HCT116 (cell line): ENCODE measurements around the gene ZNF358. TPM values are rescaled to one million over a fixed set of nuclear protein-coding genes. Genes with fewer than 3 reads are reported as not detected.

ENCODE experiments used
- ATAC-seq: fragments of 200-7000 bp; cut with Tn5 transposase; 2 replicates; pipeline ENCODE4 v1.9.1; 2020; ENCODE audit warnings: mild to moderate bottlenecking, moderate library complexity
- BruUV-seq: library from RNA; stranded (reverse); fragments of 400-500 nt; replicated peaks from 2 replicates; lab custom pipeline; 2021; lab: Mats Ljungman, UMichigan
- CTCF ChIA-PET: fragments of 300-600 bp; sonication (Branson Sonifier 250); formaldehyde crosslinking; loops from one replicate; lab custom pipeline; 2021; ENCODE audit warnings: antibody characterized with exemption; lab: Charles Lee
- POLR2A ChIA-PET: fragments of 300-600, 350-600 bp; sonication (Branson Sonifier 250); formaldehyde crosslinking; loops from one replicate; lab custom pipeline; 2021; ENCODE audit warnings: antibody characterized with exemption; lab: Charles Lee
- RAD21 ChIA-PET, 2 experiments: fragments of 300-600 bp; sonication (Branson Sonifier 250); formaldehyde crosslinking; loops; one replicate each; lab custom pipeline; 2023; ENCODE audit warnings: low total read pairs in 2 of 2; ENCODE audit not compliant: uncharacterized antibody in 2 of 2, unreplicated experiment in 2 of 2, low non-redundant PET in 1 of 2; lab: Charles Lee
- DNase-seq: peaks from one replicate; pipeline ENCODE4 v3.0.0-alpha.2; 2010; ENCODE audit warnings: low read depth, low spot score
- H2AFZ ChIP-seq: fragments of 200-600 bp; shearing (Covaris generic), sonication (generic); 2 replicates; pipeline ENCODE4 v1.6.1; 2017; ENCODE audit warnings: low read depth, mixed run types, mixed read lengths, antibody characterized with exemption, low read length; ENCODE audit not compliant: poor library complexity, severe bottlenecking
- H3K27ac ChIP-seq: 2 replicates; pipeline ENCODE4 v1.5.1; 2012; ENCODE audit warnings: low read depth, low read length
- H3K27me3 ChIP-seq: fragments of 200-600 bp; sonication (generic); 2 replicates; pipeline ENCODE4 v1.6.1; 2016; ENCODE audit warnings: mixed run types, low read length, mixed read lengths; ENCODE audit not compliant: insufficient read depth
- H3K36me3 ChIP-seq, 2 experiments: fragments of 200-500 bp in 1 of 2; fragments of 200-600 bp in 1 of 2; sonication (Bioruptor generic) in 1 of 2; sonication (generic) in 1 of 2; 2 replicates each; pipeline versions ENCODE4 v1.5.1 to v1.6.1; 2014 to 2016; ENCODE audit warnings: low read length in 2 of 2, inconsistent platforms in 1 of 2, mixed read lengths in 1 of 2, mixed run types in 1 of 2; ENCODE audit not compliant: insufficient read depth in 2 of 2, control insufficient read depth in 1 of 2
- H3K4me1 ChIP-seq, 2 experiments: fragments of 200-600 bp in 1 of 2; sonication (generic) in 1 of 2; 2 replicates each; pipeline versions ENCODE4 v1.5.1 to v1.6.1; 2012 to 2017; ENCODE audit warnings: low read length in 2 of 2, inconsistent platforms in 1 of 2, mild to moderate bottlenecking in 1 of 2, mixed read lengths in 1 of 2, mixed run types in 1 of 2, moderate library complexity in 1 of 2; ENCODE audit not compliant: insufficient read depth in 2 of 2, control insufficient read depth in 1 of 2
- H3K4me2 ChIP-seq: fragments of 200-600 bp; sonication (generic); 2 replicates; pipeline ENCODE4 v1.6.1; 2017; ENCODE audit warnings: mixed run types, low read length, mixed read lengths
- H3K4me3 ChIP-seq, 2 experiments: fragments of 200-600 bp in 1 of 2; sonication (generic) in 1 of 2; replicated peaks in 1 of 2; 2 replicates each; pipeline ENCODE4 v1.5.1; 2011 to 2016; ENCODE audit warnings: low read length in 2 of 2, control low read depth in 1 of 2, low read depth in 1 of 2, mild to moderate bottlenecking in 1 of 2, mixed read lengths in 1 of 2, mixed run types in 1 of 2
- H3K79me2 ChIP-seq: fragments of 200-600 bp; sonication (generic); 2 replicates; pipeline ENCODE4 v1.6.1; 2017; ENCODE audit warnings: mild to moderate bottlenecking, mixed run types, low read length, moderate library complexity, mixed read lengths; ENCODE audit not compliant: insufficient read depth
- H3K9ac ChIP-seq: fragments of 200-600 bp; sonication (generic); 2 replicates; pipeline ENCODE4 v1.6.1; 2016; ENCODE audit warnings: low read length, mixed read lengths
- H3K9me2 ChIP-seq: fragments of 200-600 bp; sonication (generic), shearing (Covaris generic); 2 replicates; pipeline ENCODE4 v1.6.1; 2017; ENCODE audit warnings: mixed run types, mild to moderate bottlenecking, moderate library complexity; ENCODE audit not compliant: insufficient read depth
- H3K9me3 ChIP-seq, 2 experiments: fragments of 200-500 bp in 1 of 2; fragments of 200-600 bp in 1 of 2; sonication (Bioruptor generic) in 1 of 2; sonication (generic) in 1 of 2; 2 replicates each; pipeline ENCODE4 v1.6.1; 2014 to 2017; ENCODE audit warnings: low read length in 2 of 2, mixed read lengths in 2 of 2, inconsistent platforms in 1 of 2, low read depth in 1 of 2, mild to moderate bottlenecking in 1 of 2, mixed run types in 1 of 2, moderate library complexity in 1 of 2; ENCODE audit not compliant: control insufficient read depth in 1 of 2, insufficient read depth in 1 of 2
- H4K20me1 ChIP-seq: fragments of 200-600 bp; sonication (generic), shearing (Covaris generic); 2 replicates; pipeline ENCODE4 v1.6.1; 2017; ENCODE audit warnings: mixed run types, mild to moderate bottlenecking, moderate library complexity; ENCODE audit not compliant: insufficient read depth
- CBX3 ChIP-seq: IDR thresholded peaks from 2 replicates; pipeline ENCODE4 v1.6.1; 2012; ENCODE audit warnings: low read depth
- CEBPB ChIP-seq: IDR thresholded peaks from 2 replicates; pipeline ENCODE4 v1.6.1; 2012; ENCODE audit warnings: low read depth
- EGR1 ChIP-seq: IDR thresholded peaks from 2 replicates; pipeline ENCODE4 v1.6.1; 2012; ENCODE audit warnings: low read depth
- ELF1 ChIP-seq: IDR thresholded peaks from 2 replicates; pipeline ENCODE4 v1.6.1; 2012; ENCODE audit warnings: low read depth, borderline replicate concordance
- EZH2phosphoT487 ChIP-seq: fragments of 200-600 bp; IDR thresholded peaks from 2 replicates; pipeline ENCODE4 v1.6.1; 2018; ENCODE audit warnings: antibody characterized with exemption, borderline replicate concordance
- FOSL1 ChIP-seq: IDR thresholded peaks from 2 replicates; pipeline ENCODE4 v1.6.1; 2012; ENCODE audit warnings: low read depth
- JUND ChIP-seq: IDR thresholded peaks from 2 replicates; pipeline ENCODE4 v1.6.1; 2012
- POLR2A ChIP-seq: IDR thresholded peaks from 2 replicates; pipeline ENCODE4 v1.7.0; 2011; ENCODE audit warnings: borderline replicate concordance; ENCODE audit not compliant: insufficient read depth, insufficient read length; ENCODE audit errors: extremely low read depth
- POLR2AphosphoS5 ChIP-seq: IDR thresholded peaks from 2 replicates; pipeline ENCODE4 v1.6.1; 2011; ENCODE audit warnings: mild to moderate bottlenecking, low read depth, low read length, moderate library complexity
- REST ChIP-seq: IDR thresholded peaks from 2 replicates; pipeline ENCODE4 v1.6.1; 2012; ENCODE audit warnings: low read depth
- SIN3A ChIP-seq: IDR thresholded peaks from 2 replicates; pipeline ENCODE4 v1.6.1; 2012; ENCODE audit warnings: low read depth
- SP1 ChIP-seq: IDR thresholded peaks from 2 replicates; pipeline ENCODE4 v1.6.1; 2012; ENCODE audit warnings: low read depth
- SRF ChIP-seq: IDR thresholded peaks from 2 replicates; pipeline ENCODE4 v1.6.1; 2012; ENCODE audit warnings: low read depth
- TCF7L2 ChIP-seq: IDR thresholded peaks from 2 replicates; pipeline ENCODE4 v1.7.0; 2011; ENCODE audit warnings: borderline replicate concordance, inconsistent platforms; ENCODE audit not compliant: insufficient read depth, insufficient read length; ENCODE audit errors: extremely low read depth
- YY1 ChIP-seq: IDR thresholded peaks from 2 replicates; pipeline ENCODE4 v1.6.1; 2011; ENCODE audit warnings: low read length, low read depth, moderate library complexity, mild to moderate bottlenecking; ENCODE audit not compliant: insufficient replicate concordance; ENCODE audit errors: extremely low read depth
- ZFX ChIP-seq: fragments of 450-650 bp; IDR thresholded peaks from 2 replicates; pipeline ENCODE4 v1.6.1; 2017
- ZNF274 ChIP-seq: fragments of 200-500 bp; sonication (Bioruptor generic); IDR thresholded peaks from 2 replicates; pipeline ENCODE4 v1.6.1; 2014; ENCODE audit warnings: mild to moderate bottlenecking, low read depth, low read length, inconsistent platforms
- intact Hi-C: fragments of 100-400 bp; cut with micrococcal nuclease; formaldehyde crosslinking; loops from 2 replicates; pipeline ENCODE4 v1.10.0; 2022
- total RNA-seq: library from RNA; stranded (reverse); gene quantifications from one replicate; pipeline ENCODE4 v1.2.1, GENCODE V29; 2021; ENCODE audit not compliant: unreplicated experiment
- TF ChIP-seq, protein P1 (sequence below), 3 experiments: fragments of 200-600 bp in 1 of 3; sonication (generic) in 1 of 3; IDR thresholded peaks in 2 of 3; conservative IDR thresholded peaks in 1 of 3; 2 replicates each; pipeline ENCODE4 v1.5.1; 2012 to 2017; ENCODE audit warnings: low read depth in 2 of 3, low read length in 2 of 3, antibody characterized with exemption in 1 of 3, borderline replicate concordance in 1 of 3, control low read depth in 1 of 3, mild to moderate bottlenecking in 1 of 3, mixed read lengths in 1 of 3, mixed run types in 1 of 3, moderate library complexity in 1 of 3; ENCODE audit not compliant: insufficient read depth in 1 of 3
- TF ChIP-seq, protein P2 (sequence below): IDR thresholded peaks from 2 replicates; pipeline ENCODE4 v1.6.1; 2011; ENCODE audit warnings: mild to moderate bottlenecking, low read length, moderate library complexity; ENCODE audit not compliant: insufficient replicate concordance; ENCODE audit errors: extremely low read depth
- TF ChIP-seq, protein P3 (sequence below): IDR thresholded peaks from 2 replicates; pipeline ENCODE4 v1.6.1; 2012

ZNF358 gene
- total RNA-seq, 1 experiment from 2014 or later = 20.7 TPM

- no peak overlapping the region for H2AFZ ChIP-seq
- ChIA-PET RAD21 (no interaction called here), POLR2A (interaction anchor here (0.7 kb wide), 1 partner anchor 416 kb away, joined by 4 read pairs; the partner anchor contains the start of gene SNAPC2)
- no TSS peak for BruUV-seq
- no peaks in the 10 kb centered on the region for H3K9me2 ChIP-seq
- no peak overlapping the region for H3K27ac ChIP-seq
- H3K9ac ChIP-seq = no peak overlapping the region
- no peaks in the 10 kb centered on the region for H3K27me3 ChIP-seq
- no peak for DNase-seq
- peaks cover 26 to 48% of the 10 kb centered on the region in 2 experiments for H3K4me1 ChIP-seq
- no peak overlapping the region for H3K4me2 ChIP-seq
- ATAC-seq = no peak
- intact Hi-C loops = no loop called here
- H3K9me3 ChIP-seq = no peaks in the 10 kb centered on the region
- H3K79me2 ChIP-seq = no peaks in the 10 kb centered on the region
- H4K20me1 ChIP-seq = no peaks in the 10 kb centered on the region
- no peak overlapping the region for H3K4me3 ChIP-seq
- no peak for TF ChIP-seq TCF7L2
- no peak for TF ChIP-seq SRF
- no peak for TF ChIP-seq ZFX
- TF ChIP-seq CEBPB = no peak
- TF ChIP-seq POLR2A = no peak
- no peak for TF ChIP-seq REST
- TF ChIP-seq FOSL1 = no peak
- TF ChIP-seq, protein P1, sequence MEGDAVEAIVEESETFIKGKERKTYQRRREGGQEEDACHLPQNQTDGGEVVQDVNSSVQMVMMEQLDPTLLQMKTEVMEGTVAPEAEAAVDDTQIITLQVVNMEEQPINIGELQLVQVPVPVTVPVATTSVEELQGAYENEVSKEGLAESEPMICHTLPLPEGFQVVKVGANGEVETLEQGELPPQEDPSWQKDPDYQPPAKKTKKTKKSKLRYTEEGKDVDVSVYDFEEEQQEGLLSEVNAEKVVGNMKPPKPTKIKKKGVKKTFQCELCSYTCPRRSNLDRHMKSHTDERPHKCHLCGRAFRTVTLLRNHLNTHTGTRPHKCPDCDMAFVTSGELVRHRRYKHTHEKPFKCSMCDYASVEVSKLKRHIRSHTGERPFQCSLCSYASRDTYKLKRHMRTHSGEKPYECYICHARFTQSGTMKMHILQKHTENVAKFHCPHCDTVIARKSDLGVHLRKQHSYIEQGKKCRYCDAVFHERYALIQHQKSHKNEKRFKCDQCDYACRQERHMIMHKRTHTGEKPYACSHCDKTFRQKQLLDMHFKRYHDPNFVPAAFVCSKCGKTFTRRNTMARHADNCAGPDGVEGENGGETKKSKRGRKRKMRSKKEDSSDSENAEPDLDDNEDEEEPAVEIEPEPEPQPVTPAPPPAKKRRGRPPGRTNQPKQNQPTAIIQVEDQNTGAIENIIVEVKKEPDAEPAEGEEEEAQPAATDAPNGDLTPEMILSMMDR (IDR thresholded peaks at IDR 0.05 in 2 of 3, conservative IDR thresholded peaks at IDR 0.05 in 1 of 3; ENCODE audit: borderline replicate concordance in 1 of 3, insufficient read depth in 1 of 3, low read depth in 2 of 3, low read length in 2 of 3) = no peak
- no peak for TF ChIP-seq EZH2phosphoT487
- no peak for TF ChIP-seq CBX3
- no peak for TF ChIP-seq ELF1
- no peak for TF ChIP-seq SP1
- TF ChIP-seq ZNF274 = no peak
- no peak for TF ChIP-seq SIN3A
- TF ChIP-seq YY1 = no peak
- no peak for TF ChIP-seq EGR1
- TF ChIP-seq, protein P2, sequence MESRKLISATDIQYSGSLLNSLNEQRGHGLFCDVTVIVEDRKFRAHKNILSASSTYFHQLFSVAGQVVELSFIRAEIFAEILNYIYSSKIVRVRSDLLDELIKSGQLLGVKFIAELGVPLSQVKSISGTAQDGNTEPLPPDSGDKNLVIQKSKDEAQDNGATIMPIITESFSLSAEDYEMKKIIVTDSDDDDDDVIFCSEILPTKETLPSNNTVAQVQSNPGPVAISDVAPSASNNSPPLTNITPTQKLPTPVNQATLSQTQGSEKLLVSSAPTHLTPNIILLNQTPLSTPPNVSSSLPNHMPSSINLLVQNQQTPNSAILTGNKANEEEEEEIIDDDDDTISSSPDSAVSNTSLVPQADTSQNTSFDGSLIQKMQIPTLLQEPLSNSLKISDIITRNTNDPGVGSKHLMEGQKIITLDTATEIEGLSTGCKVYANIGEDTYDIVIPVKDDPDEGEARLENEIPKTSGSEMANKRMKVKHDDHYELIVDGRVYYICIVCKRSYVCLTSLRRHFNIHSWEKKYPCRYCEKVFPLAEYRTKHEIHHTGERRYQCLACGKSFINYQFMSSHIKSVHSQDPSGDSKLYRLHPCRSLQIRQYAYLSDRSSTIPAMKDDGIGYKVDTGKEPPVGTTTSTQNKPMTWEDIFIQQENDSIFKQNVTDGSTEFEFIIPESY = no peak
- TF ChIP-seq JUND = no peak
- no peak for TF ChIP-seq POLR2AphosphoS5
- TF ChIP-seq, protein P3, sequence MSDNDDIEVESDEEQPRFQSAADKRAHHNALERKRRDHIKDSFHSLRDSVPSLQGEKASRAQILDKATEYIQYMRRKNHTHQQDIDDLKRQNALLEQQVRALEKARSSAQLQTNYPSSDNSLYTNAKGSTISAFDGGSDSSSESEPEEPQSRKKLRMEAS = no peak
- TF ChIP-seq, all 23 proteins: peak for 0
- CTCF ChIA-PET = no interaction called here
- H3K36me3 ChIP-seq = no peaks in the 10 kb centered on the region
These were observed 11.2 kb upstream of the ZNF358 start for GRCh38 chr19:7504684-7505083.
